SK-N-SH (cell line): ENCODE data around the gene TMEM107. TPM values are rescaled to one million over a fixed set of nuclear protein-coding genes. Genes with fewer than 3 reads are reported as not detected.

Experiments used
- CTCF ChIA-PET: fragments of 300-600, 350-600 bp; formaldehyde crosslinking; extraction: SDS; loops from one replicate; lab custom pipeline; 2021; lab: Yijun Ruan, JAX
- POLR2A ChIA-PET: fragments of 350-600 bp; sonication (Branson Sonifier 250); formaldehyde crosslinking; extraction: SDS; loops from one replicate; lab custom pipeline; 2020; ENCODE audit warnings: antibody characterized with exemption, inconsistent platforms; lab: Yijun Ruan, JAX
- DNase-seq: peaks from one replicate; pipeline ENCODE4 v3.0.0; 2012
- H2AFZ ChIP-seq: fragments of 200-600 bp; sonication (generic); 2 replicates; pipeline ENCODE4 v1.8.1; 2016; ENCODE audit warnings: antibody characterized with exemption, mild to moderate bottlenecking, low read depth
- H3F3A ChIP-seq: fragments of 200-600 bp; sonication (generic); replicated peaks from 2 replicates; pipeline ENCODE3; 2016; ENCODE audit warnings: antibody characterized with exemption, mild to moderate bottlenecking; ENCODE audit not compliant: insufficient read depth
- H3K27ac ChIP-seq, 2 experiments: fragments of 200-500 bp in 1 of 2; fragments of 200-600 bp in 1 of 2; sonication (Bioruptor generic) in 1 of 2; sonication (generic), shearing (Covaris generic) in 1 of 2; 2 replicates each; pipeline versions ENCODE4 v1.5.1 to v1.6.1; 2014 to 2016; ENCODE audit warnings: low read depth in 2 of 2, inconsistent platforms in 1 of 2, low read length in 1 of 2, mild to moderate bottlenecking in 1 of 2, mixed read lengths in 1 of 2
- H3K27me3 ChIP-seq: fragments of 200-600 bp; sonication (generic), shearing (Covaris generic); 2 replicates; pipeline ENCODE4 v1.6.1; 2016; ENCODE audit warnings: mixed run types; ENCODE audit not compliant: insufficient read depth
- H3K36me3 ChIP-seq, 2 experiments: fragments of 200-500 bp in 1 of 2; fragments of 200-600 bp in 1 of 2; sonication (Bioruptor generic) in 1 of 2; sonication (generic) in 1 of 2; replicated peaks in 1 of 2; 2 replicates each; pipeline versions ENCODE3 to v1.5.1; 2014 to 2016; ENCODE audit warnings: low read length in 1 of 2, mild to moderate bottlenecking in 1 of 2; ENCODE audit not compliant: insufficient read depth in 2 of 2, control insufficient read depth in 1 of 2
- H3K4me1 ChIP-seq, 2 experiments: fragments of 200-500 bp in 1 of 2; fragments of 200-600 bp in 1 of 2; sonication (Bioruptor generic) in 1 of 2; sonication (generic), shearing (Covaris generic) in 1 of 2; 2 replicates each; pipeline versions ENCODE4 v1.5.1 to v1.6.1; 2014 to 2016; ENCODE audit warnings: low read depth in 1 of 2, low read length in 1 of 2, mixed run types in 1 of 2; ENCODE audit not compliant: insufficient read depth in 2 of 2, control insufficient read depth in 1 of 2
- H3K4me2 ChIP-seq: fragments of 200-600 bp; sonication (generic), shearing (Covaris generic); 2 replicates; pipeline ENCODE4 v1.6.1; 2017; ENCODE audit warnings: mixed run types
- H3K4me3 ChIP-seq, 2 experiments: fragments of 200-500 bp in 1 of 2; fragments of 200-600 bp in 1 of 2; sonication (Bioruptor generic) in 1 of 2; sonication (generic), shearing (Covaris generic) in 1 of 2; 2 replicates each; pipeline versions ENCODE4 v1.5.1 to v1.8.1; 2014 to 2016; ENCODE audit warnings: low read depth in 2 of 2, inconsistent platforms in 1 of 2, low read length in 1 of 2, mild to moderate bottlenecking in 1 of 2, mixed read lengths in 1 of 2, moderate library complexity in 1 of 2
- H3K79me2 ChIP-seq: fragments of 200-600 bp; sonication (generic); 2 replicates; pipeline ENCODE4 v1.8.1; 2017; ENCODE audit warnings: mild to moderate bottlenecking; ENCODE audit not compliant: insufficient read depth
- H3K9ac ChIP-seq: fragments of 200-600 bp; sonication (generic); 2 replicates; pipeline ENCODE4 v1.6.1; 2017; ENCODE audit warnings: mixed run types
- H3K9me2 ChIP-seq: fragments of 200-600 bp; sonication (generic); 2 replicates; pipeline ENCODE4 v1.6.1; 2017; ENCODE audit warnings: mixed run types
- H3K9me3 ChIP-seq: fragments of 200-600 bp; sonication (generic); 2 replicates; pipeline ENCODE4 v1.6.1; 2017; ENCODE audit warnings: mixed run types, mild to moderate bottlenecking, moderate library complexity
- H4K20me1 ChIP-seq: fragments of 200-600 bp; sonication (generic); 2 replicates; pipeline ENCODE4 v1.6.1; 2017; ENCODE audit warnings: mild to moderate bottlenecking, mixed run types; ENCODE audit not compliant: insufficient read depth
- FOXJ3 ChIP-seq: sonication (generic); formaldehyde crosslinking; IDR thresholded peaks from 2 replicates; pipeline ENCODE4 v1.5.1; 2020; ENCODE audit warnings: mild to moderate bottlenecking, missing genetic modification reagents
- FOXM1 ChIP-seq: IDR thresholded peaks from 2 replicates; pipeline ENCODE4 v1.4.0; 2012; ENCODE audit warnings: low read depth, mild to moderate bottlenecking
- GATA2 ChIP-seq: sonication (generic); formaldehyde crosslinking; IDR thresholded peaks from 2 replicates; pipeline ENCODE4 v1.5.0; 2020; ENCODE audit warnings: mild to moderate bottlenecking, missing genetic modification reagents
- IRF3 ChIP-seq: fragments of 150-350 bp; IDR thresholded peaks from 2 replicates; pipeline ENCODE4 v1.6.1; 2016; ENCODE audit warnings: mild to moderate bottlenecking, low read depth, low read length
- MEF2A ChIP-seq: IDR thresholded peaks from 2 replicates; pipeline ENCODE4 v1.4.0; 2012; ENCODE audit warnings: low read depth, borderline replicate concordance
- MXI1 ChIP-seq: IDR thresholded peaks from 2 replicates; pipeline ENCODE4 v1.6.1; 2012; ENCODE audit warnings: mild to moderate bottlenecking, low read depth, low read length, improper control_type of control experiment
- NFIC ChIP-seq: IDR thresholded peaks from 2 replicates; pipeline ENCODE4 v1.4.0; 2012; ENCODE audit warnings: borderline replicate concordance
- NRF1 ChIP-seq: IDR thresholded peaks from 2 replicates; pipeline ENCODE4 v1.6.1; 2012; ENCODE audit warnings: low read depth, mild to moderate bottlenecking, low read length
- POLR2AphosphoS5 ChIP-seq: IDR thresholded peaks from 2 replicates; pipeline ENCODE4 v1.6.1; 2012; ENCODE audit warnings: low read depth, low read length
- RCOR1 ChIP-seq: fragments of 150-350 bp; IDR thresholded peaks from 2 replicates; pipeline ENCODE4 v1.6.1; 2017; ENCODE audit warnings: antibody characterized with exemption, low read length
- RXRA ChIP-seq: IDR thresholded peaks from 2 replicates; pipeline ENCODE4 v1.4.0; 2012; ENCODE audit warnings: low read depth, mild to moderate bottlenecking, borderline replicate concordance
- SIN3A ChIP-seq: IDR thresholded peaks from 2 replicates; pipeline ENCODE4 v1.6.1; 2012; ENCODE audit warnings: low read depth, mild to moderate bottlenecking, low read length, moderate library complexity, borderline replicate concordance
- SMC3 ChIP-seq: IDR thresholded peaks from 2 replicates; pipeline ENCODE4 v1.6.1; 2012; ENCODE audit warnings: low read depth, low read length, improper control_type of control experiment
- YY1 ChIP-seq: IDR thresholded peaks from 2 replicates; pipeline ENCODE4 v1.4.0; 2012; ENCODE audit warnings: low read depth, mild to moderate bottlenecking
- ZBTB33 ChIP-seq: IDR thresholded peaks from 2 replicates; pipeline ENCODE4 v1.4.0; 2012; ENCODE audit warnings: low read depth, borderline replicate concordance
- WGBS: methylation state at CpG from one replicate; pipeline ENCODE4 v1.1.6; 2017; ENCODE audit warnings: low lambda C conversion rate; 5-methylcytosine and 5-hydroxymethylcytosine counted together
- polyA plus RNA-seq, 3 experiments: library from polyadenylated mRNA; depleted of rRNA; stranded (reverse); fragments of >200 nt; gene quantifications; 2 replicates each; pipeline ENCODE4 v1.2.3, GENCODE V29; 2012
- TF ChIP-seq, protein P1 (sequence below): IDR thresholded peaks from 2 replicates; pipeline ENCODE4; 2012

TMEM107 gene
- polyA plus RNA-seq, 1 of the 3 experiments (the other 2 are of a cell fraction), result 18.6 TPM

GRCh38 chr17:8166731-8167130 is 9.4 kb downstream of the TMEM107 start:
- POLR2A ChIA-PET, result no interaction called here
- 95% methylated on average over 6 of the region's 6 CpGs for WGBS
- no peak for DNase-seq
- Histone ChIP-seq H4K20me1 (no peaks in the 10 kb centered on the region), H3K9me2 (no peaks in the 10 kb centered on the region), H3K9ac (no peak overlapping the region), H3K4me2 (no peak overlapping the region), H3F3A (peaks cover 27% of the 10 kb centered on the region), H3K27ac (peak overlapping the region in 1 of 2 experiments; percentile 72; a peak in 1 of 4 replicates), H3K27me3 (no peaks in the 10 kb centered on the region), H3K36me3 (no peaks in the 10 kb centered on the region), H3K9me3 (no peaks in the 10 kb centered on the region), H3K4me3 (no peak overlapping the region)
- CTCF ChIA-PET, result interaction anchor here (1.0 to 1.7 kb wide), 3 partner anchors 9 to 74 kb away, joined by 3 to 4 read pairs (median 3); no protein-coding TSS in a partner anchor
- TF ChIP-seq IRF3, result no peak
- TF ChIP-seq POLR2AphosphoS5, result no peak
- TF ChIP-seq MEF2A, result no peak
- no peak for TF ChIP-seq SMC3
- TF ChIP-seq RCOR1, result no peak
- no peak for TF ChIP-seq FOXJ3 (CRISPR knock-in tag)
- no peak for TF ChIP-seq MXI1
- no peak for TF ChIP-seq SIN3A
- no peak for TF ChIP-seq NFIC
- no peak for TF ChIP-seq RXRA
- no peak for TF ChIP-seq NRF1
- no peak for TF ChIP-seq FOXM1
- TF ChIP-seq GATA2 (CRISPR knock-in tag), result no peak
- TF ChIP-seq, protein P1, sequence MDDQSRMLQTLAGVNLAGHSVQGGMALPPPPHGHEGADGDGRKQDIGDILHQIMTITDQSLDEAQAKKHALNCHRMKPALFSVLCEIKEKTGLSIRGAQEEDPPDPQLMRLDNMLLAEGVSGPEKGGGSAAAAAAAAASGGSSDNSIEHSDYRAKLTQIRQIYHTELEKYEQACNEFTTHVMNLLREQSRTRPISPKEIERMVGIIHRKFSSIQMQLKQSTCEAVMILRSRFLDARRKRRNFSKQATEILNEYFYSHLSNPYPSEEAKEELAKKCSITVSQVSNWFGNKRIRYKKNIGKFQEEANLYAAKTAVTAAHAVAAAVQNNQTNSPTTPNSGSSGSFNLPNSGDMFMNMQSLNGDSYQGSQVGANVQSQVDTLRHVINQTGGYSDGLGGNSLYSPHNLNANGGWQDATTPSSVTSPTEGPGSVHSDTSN, result no peak
- TF ChIP-seq YY1, result no peak
- TF ChIP-seq ZBTB33, result no peak
- TF ChIP-seq, all 33 proteins: peak for 0
- peaks cover 16 to 19% of the 10 kb centered on the region in 2 experiments; a peak in 3 of 4 replicates for H3K4me1 ChIP-seq
- no peak overlapping the region for H2AFZ ChIP-seq
- H3K79me2 ChIP-seq, result peaks cover 13% of the 10 kb centered on the region
